Dendritic cell treated with granulocyte-macrophage colony-stimulating factor and Interleukin-4, amounts not matched to agents 40 ng/mL and 50 ng/mL, for 4 days (primary cell): ENCODE results near the gene PKN3.
"Not testable (repeated sequence)": the region's sequence is repeated elsewhere in the genome, so short reads cannot be mapped to it uniquely, and the experiment has no call there.

ENCODE experiments used
- H3K27ac Mint-ChIP-seq: one replicate; pipeline ENCODE4 v1.8.0; 2022; ENCODE audit warnings: mild to moderate bottlenecking, mixed read lengths
- H3K27me3 Mint-ChIP-seq: one replicate; pipeline ENCODE4 v1.8.0; 2022; ENCODE audit warnings: mild to moderate bottlenecking, mixed read lengths
- H3K36me3 Mint-ChIP-seq: one replicate; pipeline ENCODE4 v1.8.0; 2022; ENCODE audit warnings: low read depth, mixed read lengths
- H3K4me1 Mint-ChIP-seq: one replicate; pipeline ENCODE4 v1.8.0; 2022; ENCODE audit warnings: low read depth, mixed read lengths
- H3K4me3 Mint-ChIP-seq: one replicate; pipeline ENCODE4 v1.8.0; 2022; ENCODE audit warnings: mild to moderate bottlenecking, moderate library complexity, mixed read lengths
- H3K9me3 Mint-ChIP-seq: one replicate; pipeline ENCODE4 v1.8.0; 2022; ENCODE audit warnings: mixed read lengths
- intact Hi-C: fragments of 100-400 bp; cut with micrococcal nuclease; formaldehyde crosslinking; loops from one replicate; pipeline ENCODE4 v1.15.0; 2022

PKN3 gene

DNA sequence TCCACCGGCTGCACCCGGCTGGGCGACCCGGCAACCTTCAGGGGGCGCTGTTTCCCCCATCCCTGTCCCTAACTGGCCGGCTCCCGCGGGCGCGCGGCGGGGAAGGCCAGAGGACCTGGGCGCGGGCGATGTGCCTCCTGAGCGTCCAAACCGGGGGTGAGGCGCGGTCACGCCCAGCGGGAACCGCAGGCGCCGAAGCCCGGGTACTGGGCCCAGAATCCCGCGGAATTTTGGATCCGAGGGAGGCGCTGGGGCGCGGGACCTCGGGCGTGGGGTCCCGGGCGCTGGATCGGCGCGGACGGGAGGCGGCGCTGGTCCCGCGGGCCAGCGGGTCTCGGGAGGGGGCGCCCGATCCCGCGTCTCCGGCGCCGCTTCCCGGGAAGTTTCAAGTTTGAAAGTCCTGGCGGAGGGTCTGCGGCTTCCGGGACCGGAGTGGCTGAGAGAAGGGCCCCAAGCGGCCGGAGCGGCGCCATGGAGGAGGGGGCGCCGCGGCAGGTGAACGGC lies at the start of gene PKN3:
Gene PKN3 (plus strand): TSS at position 59 of the 504 bp plus-strand sequence. CDS start 413 bp downstream, at position 472.
- no peaks in the 10 kb centered on the region for H3K9me3 Mint-ChIP-seq
- peak within 1 kb of the TSS; percentile 39 for H3K27ac Mint-ChIP-seq
- H3K36me3 Mint-ChIP-seq = no peaks in the 10 kb centered on the region
- H3K4me1 Mint-ChIP-seq = peaks cover 11% of the 10 kb centered on the region
- H3K4me3 Mint-ChIP-seq = peak within 1 kb of the TSS; percentile 76
- intact Hi-C loops = loop anchor here (1.0 kb wide), 1 partner anchor 13 kb away; the partner anchor contains the start of gene SET
- peaks cover 21% of the 10 kb centered on the region for H3K27me3 Mint-ChIP-seq

GRCh38 chr9:128653908-128654307 lies 48.4 kb upstream of the PKN3 start:
- Mint-ChIP-seq H3K4me1 (peaks cover 5% of the 10 kb centered on the region), H3K27ac (no peak overlapping the region), H3K4me3 (no peak overlapping the region), H3K9me3 (no peaks in the 10 kb centered on the region), H3K36me3 (peaks cover 6% of the 10 kb centered on the region), H3K27me3 (no peaks in the 10 kb centered on the region)
- intact Hi-C loops = no loop called here

GRCh38 chr9:128654481-128654880 lies 47.8 kb upstream of the PKN3 start:
- Mint-ChIP-seq H3K27me3 (no peaks in the 10 kb centered on the region), H3K9me3 (no peaks in the 10 kb centered on the region), H3K4me3 (no peak overlapping the region), H3K27ac (no peak overlapping the region), H3K36me3 (peaks cover 6% of the 10 kb centered on the region), H3K4me1 (peaks cover 5% of the 10 kb centered on the region)
- intact Hi-C loops = no loop called here

- H3K27ac Mint-ChIP-seq = peak within 1 kb of the TSS; percentile 99
- no peaks in the 10 kb centered on the region for H3K27me3 Mint-ChIP-seq
- no peaks in the 10 kb centered on the region for H3K9me3 Mint-ChIP-seq
- intact Hi-C loops = loop anchor here (2.0 kb wide), 1 partner anchor 32 kb away; the partner anchor contains the start of gene SET
- peaks cover 5% of the 10 kb centered on the region for H3K4me1 Mint-ChIP-seq
- peak within 1 kb of the TSS; percentile 90 for H3K4me3 Mint-ChIP-seq
- H3K36me3 Mint-ChIP-seq = peaks cover 6% of the 10 kb centered on the region
Measured at GRCh38 chr9:128656416-128657343, 45.6 kb upstream of the PKN3 start, which contains the start of gene DYNC2I2. DYNC2I2 (minus strand) TSS chr9:128656847; CDS start chr9:128656726, 121 bp downstream.

DNA sequence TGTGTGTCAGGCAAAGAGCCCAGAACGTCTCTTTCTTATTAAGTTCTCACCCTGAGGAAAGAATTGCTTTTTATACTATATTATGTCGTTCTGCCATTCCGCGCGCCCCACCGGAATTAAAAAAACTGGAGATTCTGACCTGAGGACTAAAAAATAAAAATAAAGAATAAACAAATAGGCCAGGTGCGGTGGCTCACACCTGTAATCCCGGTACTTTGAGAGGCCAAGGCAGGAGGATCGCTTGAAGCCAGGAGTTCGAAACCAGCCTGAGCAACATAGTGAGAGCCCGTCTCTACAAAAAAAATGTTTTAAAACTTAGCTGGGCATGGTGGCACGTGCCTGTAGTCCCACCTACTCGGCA lies 45.0 kb upstream of the PKN3 start:
- Mint-ChIP-seq H3K27ac (peak overlapping the region; percentile 99), H3K36me3 (peaks cover 6% of the 10 kb centered on the region), H3K9me3 (no peaks in the 10 kb centered on the region), H3K27me3 (no peaks in the 10 kb centered on the region), H3K4me3 (no peak overlapping the region), H3K4me1 (peaks cover 5% of the 10 kb centered on the region)
- intact Hi-C loops = loop anchor here (2.0 kb wide), 1 partner anchor 31 kb away; the partner anchor contains the start of gene SET

DNA sequence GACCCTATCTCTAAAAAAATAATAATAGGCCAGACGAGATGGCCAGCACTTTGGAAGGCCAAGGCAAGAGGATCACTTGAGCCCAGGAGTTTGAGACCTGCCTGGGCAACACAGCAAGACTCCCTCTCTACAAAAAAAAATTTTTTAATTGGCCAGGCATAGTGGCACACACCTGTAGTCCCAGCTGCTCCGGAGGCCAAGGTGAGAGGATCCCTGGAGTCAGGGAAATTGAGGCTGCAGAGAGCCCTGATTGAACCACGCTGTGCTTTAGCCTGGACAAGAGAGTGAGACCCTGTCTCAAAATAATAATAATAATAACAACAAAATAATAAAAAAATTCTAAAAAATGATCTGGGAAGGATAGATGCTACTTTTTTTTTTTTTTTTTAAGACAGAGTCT lies 44.5 kb upstream of the PKN3 start:
- Mint-ChIP-seq H3K36me3 (peaks cover 6% of the 10 kb centered on the region), H3K9me3 (no peaks in the 10 kb centered on the region), H3K4me3 (no peak overlapping the region), H3K27ac (no peak overlapping the region), H3K27me3 (no peaks in the 10 kb centered on the region), H3K4me1 (peaks cover 5% of the 10 kb centered on the region)
- intact Hi-C loops = loop anchor here (2.0 kb wide), 1 partner anchor 31 kb away; the partner anchor contains the start of gene SET

DNA sequence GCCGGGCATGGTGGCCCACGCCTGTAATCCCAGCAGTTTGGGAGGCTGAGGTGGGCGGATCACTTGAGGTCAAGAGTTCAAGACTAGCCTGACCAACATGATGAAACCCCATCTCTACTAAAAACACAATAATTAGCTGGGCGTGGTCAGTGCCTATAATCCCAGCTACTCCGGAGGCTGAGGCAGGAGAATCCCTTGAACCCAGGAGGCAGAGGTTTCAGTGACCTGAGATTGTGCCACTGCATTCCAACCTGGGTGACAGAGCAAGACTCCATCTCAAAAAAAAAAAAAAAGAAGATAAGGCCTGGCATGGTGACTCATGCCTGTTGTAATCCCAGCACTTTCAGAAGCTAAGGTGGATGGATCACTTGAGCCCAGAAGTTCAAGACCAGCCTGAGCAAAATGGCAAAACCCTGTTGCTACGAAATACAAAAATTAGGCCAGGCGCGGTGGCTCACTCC lies 35.8 kb upstream of the PKN3 start:
- intact Hi-C loops, H3K9me3 Mint-ChIP-seq, H3K27ac Mint-ChIP-seq, H3K27me3 Mint-ChIP-seq, H3K4me3 Mint-ChIP-seq, H3K4me1 Mint-ChIP-seq: not testable (repeated sequence)
- peaks cover 11% of the 10 kb centered on the region for H3K36me3 Mint-ChIP-seq

DNA sequence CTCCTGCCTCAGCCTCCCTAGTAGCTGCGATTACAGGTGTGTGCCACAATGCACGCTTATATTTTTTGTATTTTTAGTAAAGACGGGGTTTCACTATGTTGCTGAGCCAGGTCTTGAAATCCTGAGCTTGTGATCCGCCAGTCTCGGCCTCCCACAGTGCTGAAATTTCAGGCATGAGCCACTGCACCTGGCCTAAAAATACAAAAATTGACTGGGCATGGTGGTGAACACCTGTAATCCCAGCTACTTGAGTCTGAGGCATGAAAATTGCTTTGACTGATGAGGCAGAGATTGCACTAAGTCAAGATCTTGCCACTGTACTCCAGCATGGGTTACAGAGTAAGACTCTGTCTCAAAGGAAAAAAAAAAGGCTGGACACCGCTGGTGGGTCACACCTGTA lies 32.5 kb upstream of the PKN3 start:
- H3K4me3 Mint-ChIP-seq = no peak overlapping the region
- no peak overlapping the region for H3K27ac Mint-ChIP-seq
- intact Hi-C loops = no loop called here
- no peaks in the 10 kb centered on the region for H3K27me3 Mint-ChIP-seq
- peaks cover 23% of the 10 kb centered on the region for H3K36me3 Mint-ChIP-seq
- no peaks in the 10 kb centered on the region for H3K4me1 Mint-ChIP-seq
- H3K9me3 Mint-ChIP-seq = no peaks in the 10 kb centered on the region

GRCh38 chr9:128675382-128675781 lies 26.9 kb upstream of the PKN3 start:
- no peaks in the 10 kb centered on the region for H3K9me3 Mint-ChIP-seq
- intact Hi-C loops = no loop called here
- no peak overlapping the region for H3K27ac Mint-ChIP-seq
- H3K4me3 Mint-ChIP-seq = no peak overlapping the region
- H3K4me1 Mint-ChIP-seq = no peaks in the 10 kb centered on the region
- peaks cover 48% of the 10 kb centered on the region for H3K36me3 Mint-ChIP-seq
- H3K27me3 Mint-ChIP-seq = no peaks in the 10 kb centered on the region

DNA sequence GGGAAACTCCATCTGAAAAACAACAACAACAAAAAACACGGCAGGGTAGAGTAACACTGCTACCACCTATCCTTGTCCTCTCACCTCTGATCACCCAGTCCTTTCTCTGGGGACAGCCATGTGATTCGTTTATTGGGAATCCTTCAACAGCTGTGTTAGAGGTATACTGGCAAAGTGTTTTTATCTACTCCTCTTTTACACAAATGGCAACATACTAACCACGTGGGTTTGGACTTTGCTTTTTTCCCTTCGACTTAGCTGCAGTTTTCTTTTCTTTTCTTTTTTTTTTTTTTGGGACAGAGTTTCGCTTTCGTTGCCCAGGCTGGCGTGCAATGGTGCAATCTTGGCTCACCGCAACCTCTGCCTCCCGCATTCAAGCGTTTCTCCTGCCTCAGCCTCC lies 24.5 kb upstream of the PKN3 start:
- Mint-ChIP-seq H3K27ac (no peak overlapping the region), H3K27me3 (no peaks in the 10 kb centered on the region)

GRCh38 chr9:128683340-128684064 lies 18.8 kb upstream of the PKN3 start:
- H3K27ac Mint-ChIP-seq = peak overlapping the region; percentile 96
- H3K36me3 Mint-ChIP-seq = peaks cover 36% of the 10 kb centered on the region
- H3K4me1 Mint-ChIP-seq = peaks cover 51% of the 10 kb centered on the region
- intact Hi-C loops = no loop called here
- H3K27me3 Mint-ChIP-seq = no peaks in the 10 kb centered on the region
- no peaks in the 10 kb centered on the region for H3K9me3 Mint-ChIP-seq
- peak overlapping the region; percentile 96 for H3K4me3 Mint-ChIP-seq

More for the DNA sequence above, 24.5 kb upstream of the PKN3 start:
- intact Hi-C loops = loop anchor here (1.0 kb wide), 1 partner anchor 41 kb away; no protein-coding TSS in a partner anchor
- H3K4me1 Mint-ChIP-seq = peaks cover 5% of the 10 kb centered on the region
- peaks cover 40% of the 10 kb centered on the region for H3K36me3 Mint-ChIP-seq
- no peaks in the 10 kb centered on the region for H3K9me3 Mint-ChIP-seq
- H3K4me3 Mint-ChIP-seq = no peak overlapping the region

- Mint-ChIP-seq H3K27me3 (no peaks in the 10 kb centered on the region), H3K9me3 (no peaks in the 10 kb centered on the region), H3K4me1 (peaks cover 52% of the 10 kb centered on the region), H3K36me3 (peaks cover 33% of the 10 kb centered on the region), H3K4me3 (peak overlapping the region; percentile 96), H3K27ac (peak overlapping the region; percentile 96)
- intact Hi-C loops = no loop called here
Measured at GRCh38 chr9:128684065-128684324, 18.3 kb upstream of the PKN3 start.

DNA sequence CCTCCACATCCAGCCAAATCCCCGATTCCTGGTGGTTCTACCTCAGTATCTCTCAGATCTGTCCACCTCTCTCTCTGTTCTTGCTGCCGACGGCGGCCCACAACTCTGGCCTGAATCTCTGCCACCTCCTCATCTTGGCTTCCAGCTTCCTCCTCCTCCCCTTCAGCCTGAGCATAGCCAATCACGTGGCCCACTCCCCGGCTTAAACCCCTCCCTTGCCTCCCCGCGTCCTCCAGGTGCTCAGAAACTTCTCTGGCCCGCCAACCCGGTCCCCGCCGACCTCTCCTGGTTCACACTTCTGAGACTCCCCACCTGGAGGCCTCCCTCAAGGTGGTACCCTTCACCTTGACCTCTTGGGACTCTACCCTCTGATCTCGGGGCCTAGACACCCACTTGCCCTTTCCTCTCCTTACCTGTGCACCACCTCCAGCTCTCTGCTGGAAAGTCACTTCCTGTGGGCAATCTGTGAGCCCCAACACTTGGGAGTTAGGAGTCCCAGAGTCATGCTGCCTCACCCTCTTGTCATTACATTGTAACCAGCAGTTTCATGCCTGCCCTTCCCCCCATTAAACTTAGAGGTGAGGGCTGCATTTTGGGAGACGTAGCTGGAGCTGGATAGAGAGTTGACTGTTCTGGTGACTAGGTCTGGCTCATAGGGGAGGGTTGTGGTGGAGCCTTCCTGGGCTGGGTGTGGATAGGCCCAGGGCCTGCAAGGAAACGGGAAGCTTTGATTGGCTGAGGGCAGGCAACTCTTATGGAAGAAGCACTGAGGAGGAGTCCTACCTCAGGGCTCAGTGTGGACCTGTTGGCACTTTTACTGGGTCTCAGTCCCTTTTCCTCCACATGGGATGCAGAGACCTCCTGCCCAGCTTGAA lies 17.7 kb upstream of the PKN3 start:
- intact Hi-C loops = no loop called here
- peaks cover 52% of the 10 kb centered on the region for H3K4me1 Mint-ChIP-seq
- H3K27ac Mint-ChIP-seq = peak overlapping the region; percentile 96
- H3K27me3 Mint-ChIP-seq = no peaks in the 10 kb centered on the region
- peak overlapping the region; percentile 96 for H3K4me3 Mint-ChIP-seq
- no peaks in the 10 kb centered on the region for H3K9me3 Mint-ChIP-seq
- H3K36me3 Mint-ChIP-seq = peaks cover 33% of the 10 kb centered on the region
